SU-DHL-6 (cell line): ENCODE measurements around the gene RAB11B.

Experiments
- H2AFZ ChIP-seq: fragments of 200-600 bp; sonication (generic); 2 replicates; pipeline ENCODE4 v1.6.1; 2014; ENCODE audit warnings: low read depth, mild to moderate bottlenecking, moderate library complexity, mixed read lengths, antibody characterized with exemption, low read length; ENCODE audit not compliant: severe bottlenecking
- H3F3A ChIP-seq: fragments of 200-600 bp; shearing (Covaris generic); 2 replicates; pipeline ENCODE4 v1.6.0; 2016; ENCODE audit warnings: antibody characterized with exemption, mild to moderate bottlenecking; ENCODE audit not compliant: insufficient read depth
- H3K27ac ChIP-seq: fragments of 200-600 bp; sonication (generic); 2 replicates; pipeline ENCODE4 v1.5.1; 2016; ENCODE audit warnings: low read depth, mild to moderate bottlenecking, low read length, moderate library complexity, mixed read lengths
- H3K27me3 ChIP-seq: fragments of 200-600 bp; sonication (generic), shearing (Covaris generic); 2 replicates; pipeline ENCODE4 v1.6.0; 2014; ENCODE audit warnings: mild to moderate bottlenecking, low read length
- H3K36me3 ChIP-seq: fragments of 200-600 bp; sonication (generic); 2 replicates; pipeline ENCODE4 v1.6.1; 2014; ENCODE audit warnings: mild to moderate bottlenecking, low read length, mixed read lengths
- H3K4me2 ChIP-seq: fragments of 300-600, 200-600 bp; shearing (Covaris generic), sonication (generic); 2 replicates; pipeline ENCODE4 v1.6.0; 2014; ENCODE audit warnings: low read length, low read depth, mild to moderate bottlenecking; ENCODE audit not compliant: poor library complexity, severe bottlenecking
- H3K4me3 ChIP-seq: fragments of 200-600 bp; sonication (generic); 2 replicates; pipeline ENCODE4 v1.5.1; 2014; ENCODE audit warnings: antibody characterized with exemption, low read length, mild to moderate bottlenecking, mixed read lengths; ENCODE audit not compliant: insufficient read depth, poor library complexity, severe bottlenecking
- H3K79me2 ChIP-seq: fragments of 200-600 bp; sonication (generic); 2 replicates; pipeline ENCODE4 v1.6.1; 2014; ENCODE audit warnings: mild to moderate bottlenecking, low read length, moderate library complexity; ENCODE audit not compliant: insufficient read depth
- H3K9ac ChIP-seq: fragments of 200-600 bp; sonication (generic); 2 replicates; pipeline ENCODE4 v1.7.0; 2014; ENCODE audit warnings: mild to moderate bottlenecking, low read length
- H3K9me2 ChIP-seq: fragments of 200-600 bp; sonication (generic); replicated peaks from 2 replicates; pipeline ENCODE4 v1.6.1; 2014; ENCODE audit warnings: low read length; ENCODE audit not compliant: insufficient read depth
- H3K9me3 ChIP-seq: fragments of 200-600 bp; sonication (generic); 2 replicates; pipeline ENCODE4 v1.6.1; 2014; ENCODE audit warnings: low read length, mixed read lengths; ENCODE audit not compliant: insufficient read depth
- H4K20me1 ChIP-seq: fragments of 200-600 bp; sonication (generic); 2 replicates; pipeline ENCODE4 v1.6.1; 2014; ENCODE audit warnings: low read depth, mild to moderate bottlenecking, antibody characterized with exemption, low read length, moderate library complexity, mixed read lengths
- EZH2phosphoT487 ChIP-seq: fragments of 200-600 bp; sonication (generic), shearing (Covaris generic); conservative IDR thresholded peaks from 2 replicates; pipeline ENCODE4 v1.6.1; 2018; ENCODE audit warnings: mild to moderate bottlenecking, antibody characterized with exemption, low read length, moderate library complexity, mixed read lengths
- TF ChIP-seq, protein P1 (sequence below): fragments of 200-600 bp; sonication (generic); IDR thresholded peaks from one replicate; pipeline ENCODE4 v1.5.1; 2017; ENCODE audit warnings: antibody characterized with exemption, mild to moderate bottlenecking, low read length, moderate library complexity; ENCODE audit not compliant: insufficient read depth, poor library complexity, severe bottlenecking

RAB11B gene

DNA sequence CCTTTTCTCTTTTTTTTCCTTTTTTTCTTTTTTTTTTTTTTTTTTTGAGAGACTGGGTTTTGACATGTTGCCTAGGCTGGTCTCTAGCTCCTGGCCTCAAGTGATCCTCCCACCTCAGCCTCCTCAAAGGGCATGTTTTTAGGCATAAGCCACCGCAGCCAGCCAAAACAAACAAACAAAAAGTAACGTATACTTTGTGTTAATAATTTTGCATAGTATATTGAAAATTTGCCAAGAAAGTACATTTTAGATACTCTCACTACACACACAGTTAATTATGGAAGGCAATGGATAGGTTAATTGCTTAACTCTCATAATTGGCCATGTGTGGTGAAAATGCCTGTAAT lies 1.6 kb upstream of the RAB11B start:
- H3K4me2 ChIP-seq, result no peak overlapping the region
- H3K4me3 ChIP-seq, result no peak overlapping the region
- no peak overlapping the region for H3K9ac ChIP-seq

DNA sequence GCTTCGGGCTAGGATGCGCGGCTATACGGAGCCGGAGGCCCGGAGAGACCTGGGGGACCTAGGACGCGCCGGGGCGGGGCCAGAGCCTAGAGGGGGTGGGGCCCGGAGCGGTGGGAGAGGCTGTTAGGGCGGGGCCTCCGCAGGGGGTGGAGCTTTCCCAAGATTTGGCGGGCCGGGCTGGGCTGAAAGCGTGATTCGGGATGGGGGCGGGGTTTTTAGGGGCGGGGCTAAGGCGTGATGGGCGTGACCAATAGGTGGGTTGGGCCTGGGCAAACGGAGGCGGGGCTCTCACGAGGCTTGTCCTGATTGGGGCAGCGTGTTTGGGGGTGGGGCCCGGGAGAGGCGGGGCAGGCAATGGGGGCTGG lies 439 bp downstream of the RAB11B start:
- H3K79me2 ChIP-seq, result peaks cover 45% of the 10 kb centered on the region
- H3K4me3 ChIP-seq, result peak overlapping the region; percentile 96
- peak overlapping the region; percentile 94 for H3K9ac ChIP-seq
- H3K9me3 ChIP-seq, result peaks cover 4% of the 10 kb centered on the region; the same call in 1 of the 2 replicates
- H3K27me3 ChIP-seq, result no peaks in the 10 kb centered on the region
- no peaks in the 10 kb centered on the region for H3K36me3 ChIP-seq
- peaks cover 2% of the 10 kb centered on the region; the same call in 1 of the 2 replicates for H4K20me1 ChIP-seq
- peak overlapping the region; percentile 42 for H2AFZ ChIP-seq
- TF ChIP-seq, protein P1, sequence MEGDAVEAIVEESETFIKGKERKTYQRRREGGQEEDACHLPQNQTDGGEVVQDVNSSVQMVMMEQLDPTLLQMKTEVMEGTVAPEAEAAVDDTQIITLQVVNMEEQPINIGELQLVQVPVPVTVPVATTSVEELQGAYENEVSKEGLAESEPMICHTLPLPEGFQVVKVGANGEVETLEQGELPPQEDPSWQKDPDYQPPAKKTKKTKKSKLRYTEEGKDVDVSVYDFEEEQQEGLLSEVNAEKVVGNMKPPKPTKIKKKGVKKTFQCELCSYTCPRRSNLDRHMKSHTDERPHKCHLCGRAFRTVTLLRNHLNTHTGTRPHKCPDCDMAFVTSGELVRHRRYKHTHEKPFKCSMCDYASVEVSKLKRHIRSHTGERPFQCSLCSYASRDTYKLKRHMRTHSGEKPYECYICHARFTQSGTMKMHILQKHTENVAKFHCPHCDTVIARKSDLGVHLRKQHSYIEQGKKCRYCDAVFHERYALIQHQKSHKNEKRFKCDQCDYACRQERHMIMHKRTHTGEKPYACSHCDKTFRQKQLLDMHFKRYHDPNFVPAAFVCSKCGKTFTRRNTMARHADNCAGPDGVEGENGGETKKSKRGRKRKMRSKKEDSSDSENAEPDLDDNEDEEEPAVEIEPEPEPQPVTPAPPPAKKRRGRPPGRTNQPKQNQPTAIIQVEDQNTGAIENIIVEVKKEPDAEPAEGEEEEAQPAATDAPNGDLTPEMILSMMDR, result no peak
- TF ChIP-seq EZH2phosphoT487, result no peak
- no peaks in the 10 kb centered on the region for H3K9me2 ChIP-seq
- peak overlapping the region; percentile 90 for H3K27ac ChIP-seq
- 0 out of 2 replicates have a peak, but pooled peaks cover 7% of the 10 kb centered on the region for H3F3A ChIP-seq
- H3K4me2 ChIP-seq, result peak overlapping the region; percentile 70

More for the DNA sequence above, 1.6 kb upstream of the RAB11B start:
- no peaks in the 10 kb centered on the region for H3K27me3 ChIP-seq
- H4K20me1 ChIP-seq, result peaks cover 2% of the 10 kb centered on the region; the same call in 1 of the 2 replicates
- H3K9me3 ChIP-seq, result peaks cover 4% of the 10 kb centered on the region; the same call in 1 of the 2 replicates
- no peaks in the 10 kb centered on the region for H3K9me2 ChIP-seq
- 0 out of 2 replicates have a peak, but pooled peaks cover 7% of the 10 kb centered on the region for H3F3A ChIP-seq
- no peaks in the 10 kb centered on the region for H3K36me3 ChIP-seq
- no peak overlapping the region for H2AFZ ChIP-seq
- TF ChIP-seq EZH2phosphoT487, result no peak
- TF ChIP-seq, protein P1, result no peak
- no peak overlapping the region for H3K27ac ChIP-seq
- peaks cover 28% of the 10 kb centered on the region for H3K79me2 ChIP-seq

DNA sequence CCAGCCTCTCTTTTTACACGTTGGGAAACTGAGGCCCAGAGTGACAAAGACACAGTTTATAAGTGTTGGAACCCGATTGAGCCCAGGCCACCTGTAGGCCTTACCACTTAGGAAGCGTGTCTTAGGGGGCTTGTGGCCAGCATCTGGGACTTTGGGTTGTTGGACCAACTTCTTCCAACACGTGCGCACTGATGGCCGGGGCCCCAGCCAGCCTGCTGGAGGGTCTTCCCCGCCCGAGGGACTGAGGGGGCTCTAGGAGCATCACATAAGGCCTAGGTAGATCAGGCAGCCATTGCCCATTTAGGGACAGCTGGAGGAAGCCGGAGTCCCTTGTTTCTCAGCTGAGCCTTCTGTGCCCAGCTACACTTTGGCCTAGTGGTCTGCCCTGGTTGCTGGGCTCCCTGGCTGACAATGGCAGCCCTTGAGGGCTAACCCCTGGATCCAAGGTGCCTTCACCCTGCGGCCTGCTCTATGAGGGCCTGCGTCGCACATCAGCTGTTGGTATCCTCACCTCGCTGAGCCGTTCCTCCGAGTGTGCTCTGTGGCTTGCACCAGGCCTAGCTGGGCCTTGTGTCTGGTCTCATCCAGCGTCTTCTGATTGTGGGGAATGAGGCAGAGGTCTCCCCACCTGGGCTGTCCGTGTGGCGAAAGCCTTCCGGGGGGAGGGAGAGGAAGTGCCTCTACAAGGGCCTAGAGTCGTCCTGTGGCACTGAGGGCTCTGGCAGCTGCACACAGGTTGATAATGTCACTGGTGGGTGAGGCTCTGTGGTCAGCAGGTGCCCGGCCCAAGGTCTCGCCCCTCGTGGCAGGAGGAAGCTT lies 1.2 kb downstream of the RAB11B start:
- H3K79me2 ChIP-seq, result peaks cover 53% of the 10 kb centered on the region

More for the DNA sequence above, 1.2 kb downstream of the RAB11B start:
- Histone ChIP-seq H3K4me3 (peak overlapping the region; percentile 14), H3F3A (0 out of 2 replicates have a peak, but pooled peaks cover 7% of the 10 kb centered on the region), H3K36me3 (no peaks in the 10 kb centered on the region), H3K9ac (no peak overlapping the region), H3K9me3 (peaks cover 4% of the 10 kb centered on the region; the same call in 1 of the 2 replicates), H3K9me2 (no peaks in the 10 kb centered on the region), H3K27me3 (no peaks in the 10 kb centered on the region), H4K20me1 (peaks cover 2% of the 10 kb centered on the region; the same call in 1 of the 2 replicates), H3K4me2 (peak overlapping the region; percentile 70), H3K27ac (no peak overlapping the region), H2AFZ (no peak overlapping the region)
- TF ChIP-seq EZH2phosphoT487, result no peak
- TF ChIP-seq, protein P1, result no peak
